ENCODE results near the gene SYT14.

- TF ChIP-seq, protein P1, sequence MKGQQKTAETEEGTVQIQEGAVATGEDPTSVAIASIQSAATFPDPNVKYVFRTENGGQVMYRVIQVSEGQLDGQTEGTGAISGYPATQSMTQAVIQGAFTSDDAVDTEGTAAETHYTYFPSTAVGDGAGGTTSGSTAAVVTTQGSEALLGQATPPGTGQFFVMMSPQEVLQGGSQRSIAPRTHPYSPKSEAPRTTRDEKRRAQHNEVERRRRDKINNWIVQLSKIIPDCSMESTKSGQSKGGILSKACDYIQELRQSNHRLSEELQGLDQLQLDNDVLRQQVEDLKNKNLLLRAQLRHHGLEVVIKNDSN (IDR thresholded peaks at IDR 0.05): no peak
- TF ChIP-seq FOXM1 (IDR thresholded peaks at IDR 0.05; ENCODE audit: borderline replicate concordance, low read depth): no peak
- no peak for TF ChIP-seq TAF1 (IDR thresholded peaks at IDR 0.05; ENCODE audit: low read depth)
- TF ChIP-seq MAX (IDR thresholded peaks at IDR 0.05): no peak
- no peak for TF ChIP-seq TCF12 (IDR thresholded peaks at IDR 0.05; ENCODE audit: low read depth)
These were observed 147.3 kb downstream of the SYT14 start for GRCh38 chr1:210085359-210085758.

Measured in Ishikawa (cell line).